Loucy (cell line): ENCODE results near the gene CAMK2G.

Experiments
- H2AFZ ChIP-seq: fragments of 200-600 bp; sonication (generic); 2 replicates; pipeline ENCODE4 v1.6.0; 2016; ENCODE audit warnings: antibody characterized with exemption, mild to moderate bottlenecking, low read length, moderate library complexity
- H3F3A ChIP-seq: fragments of 200-600 bp; 2 replicates; pipeline ENCODE4 v1.6.0; 2016; ENCODE audit warnings: antibody characterized with exemption, low read depth, mild to moderate bottlenecking
- H3K27me3 ChIP-seq: fragments of 200-600 bp; sonication (generic); 2 replicates; pipeline ENCODE4 v1.6.1; 2014; ENCODE audit warnings: low read length, mild to moderate bottlenecking; ENCODE audit not compliant: insufficient read depth, poor library complexity, severe bottlenecking
- H3K36me3 ChIP-seq: fragments of 200-600 bp; sonication (generic); 2 replicates; pipeline ENCODE4 v1.6.1; 2016; ENCODE audit warnings: low read length; ENCODE audit not compliant: insufficient read depth
- H3K4me1 ChIP-seq: fragments of 200-600 bp; sonication (generic); 2 replicates; pipeline ENCODE4 v1.5.1; 2014; ENCODE audit warnings: low read length, mild to moderate bottlenecking; ENCODE audit not compliant: insufficient read depth, poor library complexity, severe bottlenecking
- H3K4me2 ChIP-seq: fragments of 200-600 bp; sonication (generic); 2 replicates; pipeline ENCODE4 v1.6.0; 2014; ENCODE audit warnings: antibody characterized with exemption, low read length, low read depth, mild to moderate bottlenecking; ENCODE audit not compliant: poor library complexity, severe bottlenecking
- H3K4me3 ChIP-seq: fragments of 200-600 bp; sonication (generic); 2 replicates; pipeline ENCODE4 v1.5.1; 2014; ENCODE audit warnings: low read length, mild to moderate bottlenecking, mixed read lengths; ENCODE audit not compliant: poor library complexity, severe bottlenecking
- H3K79me2 ChIP-seq: fragments of 200-600 bp; sonication (generic); 2 replicates; pipeline ENCODE4 v1.6.1; 2014; ENCODE audit warnings: low read length; ENCODE audit not compliant: insufficient read depth
- H3K9ac ChIP-seq: fragments of 200-600 bp; sonication (generic); 2 replicates; pipeline ENCODE4 v1.6.0; 2014; ENCODE audit warnings: mild to moderate bottlenecking, low read depth, low read length, moderate library complexity; ENCODE audit not compliant: poor library complexity, severe bottlenecking
- H3K9me2 ChIP-seq: fragments of 200-600 bp; sonication (generic); replicated peaks from 2 replicates; pipeline ENCODE4 v1.6.1; 2016; ENCODE audit warnings: low read depth, low read length, mixed read lengths
- H3K9me3 ChIP-seq: fragments of 200-600 bp; sonication (generic); 2 replicates; pipeline ENCODE4 v1.6.1; 2014; ENCODE audit warnings: mild to moderate bottlenecking, antibody characterized with exemption, low read length, low read depth; ENCODE audit not compliant: insufficient read depth
- H4K20me1 ChIP-seq: fragments of 200-600 bp; sonication (generic); 2 replicates; pipeline ENCODE4 v1.6.0; 2014; ENCODE audit warnings: antibody characterized with exemption, low read length, mild to moderate bottlenecking; ENCODE audit not compliant: insufficient read depth, poor library complexity, severe bottlenecking
- CTCF ChIP-seq: fragments of 200-600 bp; sonication (generic); conservative IDR thresholded peaks from 2 replicates; pipeline ENCODE4 v1.5.1; 2014; ENCODE audit warnings: mild to moderate bottlenecking, antibody characterized with exemption, low read length
- EZH2phosphoT487 ChIP-seq: fragments of 200-600 bp; IDR thresholded peaks from 2 replicates; pipeline ENCODE4 v1.6.1; 2018; ENCODE audit warnings: antibody characterized with exemption, mild to moderate bottlenecking, moderate library complexity, borderline replicate concordance

Gene CAMK2G

GRCh38 chr10:73772281-73773151 lies 101.8 kb downstream of the CAMK2G start:
- TF ChIP-seq EZH2phosphoT487 (no peak), CTCF (0 out of 2 replicates have a peak, but pooled peaks have one; percentile 11)
- Histone ChIP-seq H3K9me3 (no peaks in the 10 kb centered on the region), H3K27me3 (no peaks in the 10 kb centered on the region), H3K9me2 (no peaks in the 10 kb centered on the region), H3K4me2 (peak overlapping the region; percentile 82), H4K20me1 (peaks cover 24% of the 10 kb centered on the region), H3K36me3 (peaks cover 65% of the 10 kb centered on the region; the same call in 1 of the 2 replicates), H3K4me1 (peaks cover 8% of the 10 kb centered on the region), H2AFZ (peak overlapping the region; percentile 77), H3F3A (no peaks in the 10 kb centered on the region), H3K4me3 (peak overlapping the region; percentile 79), H3K79me2 (peaks cover 46% of the 10 kb centered on the region), H3K9ac (peak overlapping the region; percentile 76)

- Histone ChIP-seq H3K36me3 (peaks cover 67% of the 10 kb centered on the region; the same call in 1 of the 2 replicates), H4K20me1 (peaks cover 24% of the 10 kb centered on the region), H3K9ac (peak overlapping the region; percentile 76), H3K27me3 (no peaks in the 10 kb centered on the region), H3K4me3 (peak overlapping the region; percentile 79), H3K9me2 (no peaks in the 10 kb centered on the region), H3K4me1 (peaks cover 8% of the 10 kb centered on the region), H3K9me3 (no peaks in the 10 kb centered on the region), H3K4me2 (peak overlapping the region; percentile 69), H3K79me2 (peaks cover 39% of the 10 kb centered on the region), H2AFZ (peak overlapping the region; percentile 77), H3F3A (no peaks in the 10 kb centered on the region)
- TF ChIP-seq EZH2phosphoT487 (no peak), CTCF (no peak)
Measured at GRCh38 chr10:73771722-73772280, 102.6 kb downstream of the CAMK2G start.

GRCh38 chr10:73769396-73769795 lies 105.0 kb downstream of the CAMK2G start:
- Histone ChIP-seq H3K4me3 (no peak overlapping the region), H4K20me1 (peaks cover 18% of the 10 kb centered on the region), H3K27me3 (no peaks in the 10 kb centered on the region), H3K79me2 (peaks cover 16% of the 10 kb centered on the region), H3K4me2 (no peak overlapping the region), H3K4me1 (no peaks in the 10 kb centered on the region), H3K9ac (no peak overlapping the region), H3K36me3 (peaks cover 81% of the 10 kb centered on the region), H3K9me2 (no peaks in the 10 kb centered on the region), H2AFZ (no peak overlapping the region), H3K9me3 (no peaks in the 10 kb centered on the region), H3F3A (no peaks in the 10 kb centered on the region)
- TF ChIP-seq EZH2phosphoT487, result no peak
